Placental pericyte (primary cell): Measurements from ENCODE around the gene AANAT. TPM values are rescaled to one million over a fixed set of nuclear protein-coding genes. Genes with fewer than 3 reads are reported as not detected.

ENCODE experiments used
- total RNA-seq: library from RNA; depleted of rRNA; stranded (reverse); fragments of >200 nt; gene quantifications from 2 replicates; pipeline ENCODE4 v1.2.3, GENCODE V29; 2012

AANAT gene
- not detected in 2 replicates for total RNA-seq

DNA sequence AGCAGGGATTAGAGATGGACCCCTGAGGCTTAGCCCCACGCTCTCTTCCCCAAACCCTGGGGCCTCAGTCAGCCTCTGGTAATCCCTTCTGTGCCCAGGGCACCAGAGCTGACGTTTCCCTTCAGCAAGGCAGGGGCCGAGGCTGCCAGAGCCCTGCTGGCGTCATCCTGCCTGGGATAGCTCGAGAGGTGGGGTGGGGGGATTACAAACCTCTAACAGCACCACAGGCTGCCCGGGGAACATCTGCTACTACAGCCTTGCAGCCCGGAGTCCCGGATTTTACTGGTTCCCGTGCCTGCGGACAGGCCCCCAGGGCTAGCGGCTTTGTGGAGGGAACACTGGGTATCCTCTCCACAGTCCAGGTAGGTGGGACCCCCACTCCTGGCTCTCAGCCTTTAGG lies at the start of gene AANAT:
AANAT (plus strand) TSS at position 238 of the 400 bp plus-strand sequence. CDS start 1,144 bp downstream, outside the sequence.

GRCh38 chr17:76452660-76453430 lies 14.6 kb upstream of the AANAT start, which contains the start of gene UBE2O:
UBE2O (minus strand) TSS chr17:76453152; CDS start chr17:76453141, 11 bp downstream.

GRCh38 chr17:76501018-76501826 lies 33.8 kb downstream of the AANAT start, which contains the start of gene RHBDF2:
RHBDF2 (minus strand) TSS chr17:76501423; CDS start chr17:76481524, 19,899 bp downstream.

Other genes starting within 250 kb of the AANAT start
- 0.44 and 5.2 TPM in 2 replicates for gene RNF157, start 227.1 kb upstream of the AANAT start, total RNA-seq
- 5.7 and 12.0 TPM in 2 replicates for gene UBALD2, start 202.3 kb upstream of the AANAT start, total RNA-seq
- 1.8 and 3.4 TPM in 2 replicates for gene QRICH2, start 159.3 kb upstream of the AANAT start, total RNA-seq
- 46.0 and 53.0 TPM in 2 replicates for gene PRPSAP1, start 113.7 kb upstream of the AANAT start, total RNA-seq
- 30.9 and 205 TPM in 2 replicates for gene SPHK1, start 83.0 kb upstream of the AANAT start, total RNA-seq
- 24.9 and 30.1 TPM in 2 replicates for gene UBE2O, start 14.5 kb upstream of the AANAT start, total RNA-seq
- 34.4 and 40.2 TPM in 2 replicates for gene RHBDF2, start 33.8 kb downstream of the AANAT start, total RNA-seq
- gene CYGB, start 70.1 kb downstream of the AANAT start, total RNA-seq = 73.5 and 104 TPM in 2 replicates
- 3.5 and 4.3 TPM in 2 replicates for gene PRCD, start 72.4 kb downstream of the AANAT start, total RNA-seq
- 1.3 and 2.6 TPM in 2 replicates for gene ST6GALNAC2, start 118.3 kb downstream of the AANAT start, total RNA-seq
- gene ST6GALNAC1, start 176.2 kb downstream of the AANAT start, total RNA-seq = not detected in 2 replicates
- 194 and 211 TPM in 2 replicates for gene MXRA7, start 243.4 kb downstream of the AANAT start, total RNA-seq